GM19372 (cell line): ENCODE data around the gene SPRYD4.
"Not testable (repeated sequence)": the region's sequence is repeated elsewhere in the genome, so short reads cannot be mapped to it uniquely, and the experiment has no call there.

Experiments
- ATAC-seq: cut with Tn5 transposase; IDR thresholded peaks from one replicate; pipeline ENCODE4 v1.9.1; 2021; ENCODE audit warnings: mild to moderate bottlenecking, low read depth, moderate library complexity; ENCODE audit not compliant: unreplicated experiment

SPRYD4 gene

GRCh38 chr12:56476143-56476542 lies 7.8 kb downstream of the SPRYD4 start:
- no peak for ATAC-seq

- no peak for ATAC-seq
Measured at GRCh38 chr12:56476972-56477432, 8.6 kb downstream of the SPRYD4 start.

- ATAC-seq, result no peak
Measured at GRCh38 chr12:56477521-56478225, 9.3 kb downstream of the SPRYD4 start.

- no peak for ATAC-seq
Measured at GRCh38 chr12:56479625-56480024, 11.2 kb downstream of the SPRYD4 start.

- no peak for ATAC-seq
Measured at GRCh38 chr12:56484566-56484965, 16.2 kb downstream of the SPRYD4 start.

DNA sequence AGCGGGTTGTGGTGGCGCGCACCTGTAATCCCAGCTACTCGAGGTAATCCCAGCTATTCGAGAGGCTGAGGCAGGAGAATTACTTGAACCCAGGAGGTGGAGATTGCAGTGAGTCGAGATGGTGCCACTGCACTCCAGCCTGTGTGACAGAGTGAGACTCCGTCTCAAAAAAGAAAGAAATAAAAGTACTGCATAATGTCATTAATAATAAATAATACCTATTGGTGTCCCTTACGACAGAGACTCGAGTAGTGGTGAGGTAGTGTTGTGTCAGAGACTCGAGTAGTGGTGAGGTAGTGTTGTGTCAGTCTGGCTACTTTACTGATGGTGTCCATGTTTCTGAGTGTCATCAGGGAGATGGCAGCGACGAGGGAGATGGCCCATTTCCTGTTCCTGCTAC lies 18.3 kb downstream of the SPRYD4 start:
- ATAC-seq, result no peak

DNA sequence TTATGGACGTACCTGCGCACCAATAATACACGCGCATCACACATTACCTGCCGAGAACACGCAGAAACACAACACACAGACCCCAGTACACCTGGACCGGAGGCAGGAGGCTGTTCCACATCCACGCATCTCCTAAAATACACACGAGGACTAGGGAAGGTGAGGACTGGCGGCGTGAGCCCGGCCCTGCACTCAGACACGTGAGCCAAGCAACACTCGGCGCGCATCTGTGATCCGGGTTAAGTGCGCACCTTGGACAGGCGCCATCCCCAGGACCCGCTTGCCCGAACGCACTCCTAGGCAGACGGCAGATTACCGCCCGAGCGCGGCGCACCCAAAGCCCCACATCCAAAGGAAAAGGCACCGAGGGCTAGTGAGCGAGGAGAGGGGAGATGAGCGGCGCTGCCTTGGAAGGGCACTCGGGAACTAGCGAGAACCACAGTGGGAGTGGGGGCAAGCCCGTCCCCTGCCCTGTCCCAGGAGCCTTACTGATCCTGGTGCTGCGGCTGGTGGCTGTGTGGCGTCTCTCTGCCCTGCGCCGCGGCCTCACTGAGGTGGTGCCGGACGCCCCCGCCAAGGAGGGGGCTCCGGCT lies 19.2 kb downstream of the SPRYD4 start:
- ATAC-seq, result peak; percentile 32

- ATAC-seq, result peak; percentile 87
Measured at GRCh38 chr12:56488041-56488955, 19.9 kb downstream of the SPRYD4 start, which contains the start of gene GLS2. Gene GLS2 (minus strand): TSS chr12:56488161. CDS start chr12:56488118, 43 bp downstream.

DNA sequence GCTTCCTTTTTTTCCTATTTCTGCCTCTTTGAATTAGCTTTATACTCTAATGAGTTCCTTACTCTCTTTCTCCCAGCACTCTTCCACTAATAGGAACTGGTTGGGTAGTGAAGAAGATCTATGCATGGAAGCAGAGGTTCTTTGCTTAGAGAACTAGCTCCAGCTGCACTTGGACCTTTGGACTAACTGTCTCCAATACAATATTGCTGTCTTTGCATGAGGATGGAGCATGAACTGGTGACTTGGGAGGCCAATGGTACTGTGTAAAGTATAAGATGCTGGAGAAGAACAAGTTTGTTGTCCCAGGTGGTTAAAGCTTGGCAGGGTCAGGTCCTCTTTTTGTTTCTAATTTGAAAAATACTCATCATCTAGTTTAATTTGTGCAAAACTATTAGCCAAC lies 22.0 kb downstream of the SPRYD4 start:
- ATAC-seq, result no peak

- ATAC-seq, result not testable (repeated sequence)
Measured at GRCh38 chr12:56493409-56494105, 25.2 kb downstream of the SPRYD4 start.

DNA sequence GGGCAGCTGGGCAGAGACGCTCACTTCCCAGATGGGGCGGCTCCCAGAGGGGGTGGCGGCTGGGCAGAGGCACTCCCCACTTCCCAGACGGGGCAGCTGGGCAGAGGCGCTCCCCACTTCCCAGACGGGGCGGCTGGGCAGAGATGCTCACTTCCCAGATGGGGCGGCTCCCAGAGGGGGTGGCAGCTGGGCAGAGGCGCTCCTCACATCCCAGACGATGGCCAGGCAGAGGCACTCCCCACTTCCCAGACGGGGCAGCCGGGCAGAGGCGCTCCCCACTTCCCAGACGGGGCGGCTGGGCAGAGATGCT lies 25.7 kb downstream of the SPRYD4 start:
- ATAC-seq, result not testable (repeated sequence)

DNA sequence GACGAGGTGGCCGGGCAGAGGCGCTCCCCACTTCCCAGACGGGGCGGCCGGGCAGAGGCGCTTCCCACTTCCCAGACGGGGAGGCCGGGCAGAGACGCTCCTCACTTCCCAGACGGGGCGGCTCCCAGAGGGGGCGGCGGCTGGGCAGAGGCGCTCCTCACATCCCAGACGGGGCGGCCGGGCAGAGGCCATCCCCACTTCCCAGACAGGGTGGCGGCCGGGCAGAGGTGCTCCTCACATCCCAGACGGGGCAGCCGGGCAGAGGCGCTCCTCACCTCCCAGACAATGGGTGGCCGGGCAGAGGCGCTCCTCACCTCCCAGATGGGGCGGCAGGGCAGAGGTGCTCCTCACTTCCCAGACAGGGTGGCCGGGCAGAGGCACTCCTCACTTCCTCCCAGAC lies 26.1 kb downstream of the SPRYD4 start:
- not testable (repeated sequence) for ATAC-seq

- ATAC-seq, result not testable (repeated sequence)
Measured at GRCh38 chr12:56496704-56497103, 28.3 kb downstream of the SPRYD4 start.

- not testable (repeated sequence) for ATAC-seq
Measured at GRCh38 chr12:56498126-56498902, 29.9 kb downstream of the SPRYD4 start.

DNA sequence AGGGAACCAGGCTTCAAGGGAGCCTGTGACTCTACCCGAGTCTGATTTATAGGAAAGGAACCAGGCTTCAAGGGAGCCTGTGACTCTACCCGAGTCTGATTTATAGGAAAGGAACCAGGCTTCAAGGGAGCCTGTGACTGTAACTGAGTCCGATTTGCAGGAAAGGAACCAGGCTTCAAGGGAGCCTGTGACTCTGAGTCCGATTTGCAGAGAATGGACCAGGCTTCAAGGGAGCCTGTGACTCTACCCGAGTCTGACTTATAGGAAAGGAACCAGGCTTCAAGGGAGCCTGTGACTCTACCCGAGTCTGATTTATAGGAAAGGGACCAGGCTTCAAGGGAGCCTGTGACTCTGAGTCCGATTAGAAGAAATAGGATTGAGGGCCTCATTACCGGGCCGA lies 31.1 kb downstream of the SPRYD4 start:
- ATAC-seq, result not testable (repeated sequence)

DNA sequence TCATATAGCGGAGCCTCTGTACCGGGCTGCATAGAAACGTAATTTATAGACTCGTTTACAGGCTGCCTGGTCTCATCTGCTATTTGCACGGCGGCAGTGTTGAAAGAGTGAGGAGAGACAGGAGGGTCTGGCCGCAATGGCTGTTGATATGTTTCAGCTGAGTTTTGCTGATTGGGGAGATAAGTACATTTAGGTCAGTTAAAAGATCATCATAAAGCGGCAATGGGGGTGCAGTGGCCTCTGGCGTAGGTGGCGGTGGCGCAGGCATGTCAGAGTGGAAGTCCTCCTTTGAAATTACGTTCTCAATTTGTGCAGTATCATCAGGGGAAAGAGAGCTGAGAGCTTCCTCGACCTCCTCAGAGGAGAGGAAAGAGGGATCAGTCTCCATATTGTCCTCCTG lies 31.5 kb downstream of the SPRYD4 start:
- not testable (repeated sequence) for ATAC-seq

- ATAC-seq, result no peak
Measured at GRCh38 chr12:56510786-56511185, 42.4 kb downstream of the SPRYD4 start.

- not testable (repeated sequence) for ATAC-seq
Measured at GRCh38 chr12:56514014-56514318, 45.6 kb downstream of the SPRYD4 start.

- ATAC-seq, result no peak
Measured at GRCh38 chr12:56517854-56518253, 49.5 kb downstream of the SPRYD4 start.

DNA sequence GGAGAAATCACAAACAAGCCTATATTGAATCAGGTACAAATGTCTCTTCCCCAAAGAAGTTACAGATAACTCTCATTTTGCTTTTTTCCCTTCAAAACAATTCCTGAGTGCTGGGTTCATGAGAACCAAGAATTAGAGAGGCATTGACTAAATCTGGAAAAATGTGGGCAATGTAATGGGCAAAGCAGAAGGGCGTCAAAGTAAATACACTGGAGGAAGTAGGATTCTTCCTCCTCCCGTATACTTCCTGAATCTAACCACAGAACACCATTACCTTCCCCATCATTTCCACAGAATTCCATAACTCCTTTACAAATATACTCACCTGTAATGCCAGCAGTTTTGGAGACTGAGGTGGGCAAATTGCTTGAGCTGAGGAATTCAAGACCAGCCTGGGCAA lies 50.2 kb downstream of the SPRYD4 start:
- no peak for ATAC-seq
